ENCODE measurements around the gene PAK6. TPM values are rescaled to one million over a fixed set of nuclear protein-coding genes. Genes with fewer than 3 reads are reported as not detected.

The PAK6 gene
- total and polyA plus RNA-seq, 7 donors = 0.03 to 3.0 (median 0.56) TPM

- DNase-seq (no peak), ATAC-seq (no peak)
- intact Hi-C loops (cut with DNase I) = no loop called here
- Histone ChIP-seq H3K4me3 (no peak overlapping the region), H3K36me3 (ENCODE audit: insufficient read depth in 1 of 2, low read depth in 1 of 2) (no peaks in the 10 kb centered on the region), H3K4me1 (peaks cover 12% of the 10 kb centered on the region), H3K9me3 (no peaks in the 10 kb centered on the region), H3K27me3 (ENCODE audit: insufficient read depth in 3 of 3, low read length in 2 of 3) (peaks cover 0 to 30% (median 28%) of the 10 kb centered on the region in 3 donors), H3K27ac (no peak overlapping the region)
- TF ChIP-seq CTCF (IDR thresholded peaks at IDR 0.05) = no peak
- WGBS, 3 donors = 38 to 53% (median 44%) methylated on average over 1 of the region's 1 CpG
Observed at GRCh38 chr15:40285554-40286011, 46.7 kb downstream of the PAK6 start.

GRCh38 chr15:40286061-40286532, 47.2 kb downstream of the PAK6 start:
- DNase-seq = no peak
- H3K9me3 ChIP-seq = no peaks in the 10 kb centered on the region
- no peak for ATAC-seq
- peaks cover 0 to 26% (median 25%) of the 10 kb centered on the region in 3 donors for H3K27me3 ChIP-seq (ENCODE audit: insufficient read depth in 3 of 3, low read length in 2 of 3)
- H3K36me3 ChIP-seq (ENCODE audit: insufficient read depth in 1 of 2, low read depth in 1 of 2) = no peaks in the 10 kb centered on the region
- no peak overlapping the region for H3K4me3 ChIP-seq
- 88 to 90% (median 89%) methylated on average over 7 of the region's 7 CpGs for WGBS, 3 donors
- intact Hi-C loops (cut with DNase I) = no loop called here
- H3K27ac ChIP-seq = no peak overlapping the region
- H3K4me1 ChIP-seq = peaks cover 12% of the 10 kb centered on the region
- no peak for TF ChIP-seq CTCF (IDR thresholded peaks at IDR 0.05)

GRCh38 chr15:40286794-40287193, 47.9 kb downstream of the PAK6 start:
- Histone ChIP-seq H3K9me3 (no peaks in the 10 kb centered on the region), H3K27ac (no peak overlapping the region), H3K4me3 (no peak overlapping the region), H3K4me1 (peaks cover 16% of the 10 kb centered on the region), H3K27me3 (ENCODE audit: insufficient read depth in 3 of 3, low read length in 2 of 3) (peaks cover 0 to 21% (median 18%) of the 10 kb centered on the region in 3 donors), H3K36me3 (ENCODE audit: insufficient read depth in 1 of 2, low read depth in 1 of 2) (no peaks in the 10 kb centered on the region)
- DNase-seq (no peak), ATAC-seq (no peak)
- intact Hi-C loops (cut with DNase I) = no loop called here
- 81 to 96% (median 94%) methylated on average over 6 to 7 of the region's 7 CpGs for WGBS, 3 donors
- TF ChIP-seq CTCF (IDR thresholded peaks at IDR 0.05) = no peak

GRCh38 chr15:40287505-40287904, 48.6 kb downstream of the PAK6 start:
- Histone ChIP-seq H3K27ac (no peak overlapping the region), H3K36me3 (ENCODE audit: insufficient read depth in 1 of 2, low read depth in 1 of 2) (no peaks in the 10 kb centered on the region), H3K27me3 (ENCODE audit: insufficient read depth in 3 of 3, low read length in 2 of 3) (peaks cover 0 to 17% (median 10%) of the 10 kb centered on the region in 3 donors), H3K9me3 (no peaks in the 10 kb centered on the region), H3K4me1 (peaks cover 12% of the 10 kb centered on the region), H3K4me3 (no peak overlapping the region)
- 80 to 89% (median 83%) methylated on average over 3 of the region's 3 CpGs for WGBS, 3 donors
- ATAC-seq = no peak
- intact Hi-C loops (cut with DNase I) = no loop called here
- no peak for DNase-seq
- TF ChIP-seq CTCF (IDR thresholded peaks at IDR 0.05) = no peak

- no peak for TF ChIP-seq CTCF (IDR thresholded peaks at IDR 0.05)
- Histone ChIP-seq H3K9me3 (no peaks in the 10 kb centered on the region), H3K36me3 (ENCODE audit: insufficient read depth in 1 of 2, low read depth in 1 of 2) (no peaks in the 10 kb centered on the region), H3K27me3 (ENCODE audit: insufficient read depth in 3 of 3, low read length in 2 of 3) (peaks cover 0 to 13% (median 6%) of the 10 kb centered on the region in 3 donors), H3K4me3 (no peak overlapping the region), H3K4me1 (peaks cover 7% of the 10 kb centered on the region), H3K27ac (no peak overlapping the region)
- WGBS, 3 donors = 45 to 67% (median 60%) methylated on average over 4 of the region's 4 CpGs
- ATAC-seq (peak in 1 of 4 donors; percentile 25), DNase-seq (no peak)
- intact Hi-C loops (cut with DNase I) = no loop called here
Observed at GRCh38 chr15:40287968-40288367, 49.1 kb downstream of the PAK6 start.

Data from psoas muscle (tissue), 8 donors.